Measurements from ENCODE around the gene CXCL1.
A peak's percentile ranks its signal among the peaks of the same experiment; 100 is the strongest.

CXCL1 gene

DNA sequence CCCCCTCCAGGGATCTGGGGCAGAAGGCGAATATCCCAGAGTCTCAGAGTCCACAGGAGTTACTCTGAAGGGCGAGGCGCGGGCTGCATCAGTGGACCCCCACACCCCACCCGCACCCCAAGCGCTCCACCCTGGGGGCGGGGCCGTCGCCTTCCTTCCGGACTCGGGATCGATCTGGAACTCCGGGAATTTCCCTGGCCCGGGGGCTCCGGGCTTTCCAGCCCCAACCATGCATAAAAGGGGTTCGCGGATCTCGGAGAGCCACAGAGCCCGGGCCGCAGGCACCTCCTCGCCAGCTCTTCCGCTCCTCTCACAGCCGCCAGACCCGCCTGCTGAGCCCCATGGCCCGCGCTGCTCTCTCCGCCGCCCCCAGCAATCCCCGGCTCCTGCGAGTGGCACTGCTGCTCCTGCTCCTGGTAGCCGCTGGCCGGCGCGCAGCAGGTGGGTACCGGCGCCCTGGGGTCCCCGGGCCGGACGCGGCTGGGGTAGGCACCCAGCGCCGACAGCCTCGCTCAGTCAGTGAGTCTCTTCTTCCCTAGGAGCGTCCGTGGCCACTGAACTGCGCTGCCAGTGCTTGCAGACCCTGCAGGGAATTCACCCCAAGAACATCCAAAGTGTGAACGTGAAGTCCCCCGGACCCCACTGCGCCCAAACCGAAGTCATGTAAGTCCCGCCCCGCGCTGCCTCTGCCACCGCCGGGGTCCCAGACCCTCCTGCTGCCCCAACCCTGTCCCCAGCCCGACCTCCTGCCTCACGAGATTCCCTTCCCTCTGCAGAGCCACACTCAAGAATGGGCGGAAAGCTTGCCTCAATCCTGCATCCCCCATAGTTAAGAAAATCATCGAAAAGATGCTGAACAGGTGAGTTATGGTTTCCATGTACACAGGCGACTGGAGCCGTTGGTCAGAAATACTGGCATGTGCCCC, at the start of gene CXCL1:
TSS of gene CXCL1 (plus strand) at position 264 of the 926 bp plus-strand sequence. CDS start at position 342, 78 bp downstream.
- peaks cover 0 to 14% (median 10%) of the 10 kb centered on the region in 4 donors for H3K4me1 ChIP-seq
- DNase-seq: peak in 1 of 2 donors; percentile 24
- intact Hi-C loops (cut with DNase I; ENCODE audit: low total_unique reads): no loop called here
- TF ChIP-seq, protein P1, sequence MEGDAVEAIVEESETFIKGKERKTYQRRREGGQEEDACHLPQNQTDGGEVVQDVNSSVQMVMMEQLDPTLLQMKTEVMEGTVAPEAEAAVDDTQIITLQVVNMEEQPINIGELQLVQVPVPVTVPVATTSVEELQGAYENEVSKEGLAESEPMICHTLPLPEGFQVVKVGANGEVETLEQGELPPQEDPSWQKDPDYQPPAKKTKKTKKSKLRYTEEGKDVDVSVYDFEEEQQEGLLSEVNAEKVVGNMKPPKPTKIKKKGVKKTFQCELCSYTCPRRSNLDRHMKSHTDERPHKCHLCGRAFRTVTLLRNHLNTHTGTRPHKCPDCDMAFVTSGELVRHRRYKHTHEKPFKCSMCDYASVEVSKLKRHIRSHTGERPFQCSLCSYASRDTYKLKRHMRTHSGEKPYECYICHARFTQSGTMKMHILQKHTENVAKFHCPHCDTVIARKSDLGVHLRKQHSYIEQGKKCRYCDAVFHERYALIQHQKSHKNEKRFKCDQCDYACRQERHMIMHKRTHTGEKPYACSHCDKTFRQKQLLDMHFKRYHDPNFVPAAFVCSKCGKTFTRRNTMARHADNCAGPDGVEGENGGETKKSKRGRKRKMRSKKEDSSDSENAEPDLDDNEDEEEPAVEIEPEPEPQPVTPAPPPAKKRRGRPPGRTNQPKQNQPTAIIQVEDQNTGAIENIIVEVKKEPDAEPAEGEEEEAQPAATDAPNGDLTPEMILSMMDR (IDR thresholded peaks at IDR 0.05): no peak
- peaks cover 0 to 9% of the 10 kb centered on the region in 2 donors for H3K27me3 ChIP-seq
- H3K9me3 ChIP-seq: no peaks in the 10 kb centered on the region
- H3K27ac ChIP-seq: peak within 1 kb of the TSS; percentile 29 to 35
- no peaks in the 10 kb centered on the region for H3K36me3 ChIP-seq
- peak within 1 kb of the TSS; percentile 52 to 67 for H3K4me3 ChIP-seq

DNA sequence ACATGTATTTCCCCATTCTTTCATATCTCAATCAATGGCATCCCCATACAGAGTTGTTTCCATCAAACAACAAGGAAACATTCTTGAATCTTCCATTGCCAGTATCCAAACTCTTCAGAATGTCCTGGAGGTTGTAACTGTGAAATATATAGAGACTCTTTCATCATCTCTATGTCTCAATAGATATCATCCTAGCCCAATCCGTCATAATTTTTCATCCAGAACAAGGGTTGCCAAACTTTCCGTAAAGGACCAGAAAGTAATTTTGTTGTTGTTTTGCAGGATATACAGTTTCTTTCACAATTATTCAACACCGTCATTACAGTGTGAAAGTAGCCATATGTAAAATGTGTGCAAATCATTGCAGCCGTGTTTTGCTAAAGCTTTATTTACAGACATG, 47.9 kb upstream of the CXCL1 start:
- no peak overlapping the region for H3K27ac ChIP-seq
- no peaks in the 10 kb centered on the region for H3K27me3 ChIP-seq
- no peaks in the 10 kb centered on the region for H3K9me3 ChIP-seq
- no peak for DNase-seq
- no peak overlapping the region for H3K4me3 ChIP-seq
- no peaks in the 10 kb centered on the region for H3K36me3 ChIP-seq
- intact Hi-C loops (cut with DNase I; ENCODE audit: low total_unique reads): no loop called here
- no peaks in the 10 kb centered on the region for H3K4me1 ChIP-seq
- TF ChIP-seq, protein P1 (IDR thresholded peaks at IDR 0.05): no peak

DNA sequence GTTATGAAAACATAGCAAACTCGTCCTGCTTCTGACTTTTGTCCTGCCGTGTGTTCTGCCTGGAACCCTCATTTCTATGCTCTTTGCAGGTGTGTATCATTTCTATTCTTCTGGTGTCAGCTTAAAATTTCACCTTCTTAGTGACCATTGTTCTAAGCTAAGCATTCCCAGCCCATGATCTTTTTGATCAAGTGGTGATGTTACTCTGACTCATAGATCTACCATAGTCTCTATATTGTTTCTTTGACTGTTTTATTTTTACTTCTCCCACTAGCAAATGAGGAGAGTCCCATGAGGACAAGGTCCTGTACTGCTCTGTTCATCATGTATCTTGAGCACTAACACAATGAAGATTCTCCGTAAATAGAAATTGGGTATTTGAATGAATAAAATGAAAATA, 46.8 kb upstream of the CXCL1 start:
- no peak overlapping the region for H3K4me3 ChIP-seq
- intact Hi-C loops (cut with DNase I; ENCODE audit: low total_unique reads): no loop called here
- no peaks in the 10 kb centered on the region for H3K27me3 ChIP-seq
- no peaks in the 10 kb centered on the region for H3K36me3 ChIP-seq
- TF ChIP-seq, protein P1 (IDR thresholded peaks at IDR 0.05): no peak
- H3K27ac ChIP-seq: no peak overlapping the region
- no peak for DNase-seq
- no peaks in the 10 kb centered on the region for H3K4me1 ChIP-seq
- H3K9me3 ChIP-seq: no peaks in the 10 kb centered on the region

DNA sequence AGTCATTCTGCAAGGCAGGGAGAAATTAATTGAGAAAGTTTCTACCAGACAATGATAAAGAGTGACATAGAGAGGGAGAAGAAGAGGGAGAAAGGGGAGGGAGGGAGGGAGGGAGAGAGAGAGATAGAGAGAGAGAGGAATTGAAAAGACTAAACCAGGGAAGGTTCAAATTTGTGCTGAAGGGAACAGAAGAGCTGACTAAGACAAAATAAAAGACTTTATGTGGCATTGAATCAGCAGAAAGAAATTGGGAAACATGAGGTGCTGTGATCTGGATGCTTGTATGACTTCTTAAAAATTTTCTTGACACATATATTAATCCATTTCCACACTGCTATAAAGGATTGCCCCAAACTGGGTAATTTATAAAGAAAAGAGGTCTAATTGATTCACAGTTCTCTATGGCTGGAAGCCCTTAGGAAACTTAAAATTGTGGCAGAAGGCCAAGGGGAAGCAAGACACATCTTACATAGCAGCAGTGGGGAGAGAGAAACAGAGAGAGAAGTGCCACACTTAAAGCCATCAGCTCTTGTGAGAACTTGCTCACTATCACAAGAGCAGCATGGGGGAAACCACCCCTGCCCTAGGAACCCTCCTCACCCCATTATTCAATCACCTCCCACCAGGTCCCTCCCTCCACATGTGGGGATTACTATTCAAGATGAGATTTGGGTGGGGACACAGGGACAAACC, 46.2 kb upstream of the CXCL1 start:
- H3K4me1 ChIP-seq: no peaks in the 10 kb centered on the region

DNA sequence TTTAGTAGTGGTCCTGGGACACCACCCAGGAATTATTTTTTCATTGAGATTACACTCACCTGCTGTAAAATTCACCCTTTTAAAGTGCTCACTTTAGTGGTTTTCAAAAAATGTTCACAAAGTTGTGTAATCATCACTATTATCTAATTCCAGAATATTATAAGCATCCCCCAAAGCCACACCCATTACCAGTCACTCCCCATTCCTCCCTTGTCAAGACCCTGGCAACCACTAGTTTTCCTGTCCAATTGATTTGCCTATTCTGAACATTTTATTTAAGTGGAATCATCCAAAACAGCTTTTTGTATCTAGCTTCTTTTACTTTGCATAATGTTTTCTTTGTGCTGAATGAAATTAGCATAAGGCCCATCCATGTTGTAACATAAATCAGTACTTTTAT, 45.4 kb upstream of the CXCL1 start:
- H3K27me3 ChIP-seq: no peaks in the 10 kb centered on the region
- no peak for DNase-seq
- H3K4me1 ChIP-seq: no peaks in the 10 kb centered on the region
- no peaks in the 10 kb centered on the region for H3K9me3 ChIP-seq
- TF ChIP-seq, protein P1 (IDR thresholded peaks at IDR 0.05): no peak
- no peak overlapping the region for H3K4me3 ChIP-seq
- intact Hi-C loops (cut with DNase I; ENCODE audit: low total_unique reads): no loop called here
- H3K27ac ChIP-seq: no peak overlapping the region
- no peaks in the 10 kb centered on the region for H3K36me3 ChIP-seq

More for the DNA sequence above, 46.2 kb upstream of the CXCL1 start:
- Histone ChIP-seq H3K9me3 (no peaks in the 10 kb centered on the region), H3K36me3 (no peaks in the 10 kb centered on the region), H3K27ac (no peak overlapping the region), H3K27me3 (no peaks in the 10 kb centered on the region), H3K4me3 (no peak overlapping the region)
- no peak for DNase-seq
- TF ChIP-seq, protein P1 (IDR thresholded peaks at IDR 0.05): no peak
- intact Hi-C loops (cut with DNase I; ENCODE audit: low total_unique reads): no loop called here

All from tibial artery (tissue), 4 donors.